Inflammatory macrophage treated with lipopolysaccharide for 1 hour (primary cell): ENCODE results near the gene GDI2.
A peak's percentile ranks its signal among the peaks of the same experiment; 100 is the strongest.
"Not testable (repeated sequence)": the region's sequence is repeated elsewhere in the genome, so short reads cannot be mapped to it uniquely, and the experiment has no call there.

Experiments used
- DNase-seq, 2 donors: peaks; one replicate each; pipeline ENCODE4 v3.0.0-alpha.2; 2020 to 2022

The GDI2 gene

DNA sequence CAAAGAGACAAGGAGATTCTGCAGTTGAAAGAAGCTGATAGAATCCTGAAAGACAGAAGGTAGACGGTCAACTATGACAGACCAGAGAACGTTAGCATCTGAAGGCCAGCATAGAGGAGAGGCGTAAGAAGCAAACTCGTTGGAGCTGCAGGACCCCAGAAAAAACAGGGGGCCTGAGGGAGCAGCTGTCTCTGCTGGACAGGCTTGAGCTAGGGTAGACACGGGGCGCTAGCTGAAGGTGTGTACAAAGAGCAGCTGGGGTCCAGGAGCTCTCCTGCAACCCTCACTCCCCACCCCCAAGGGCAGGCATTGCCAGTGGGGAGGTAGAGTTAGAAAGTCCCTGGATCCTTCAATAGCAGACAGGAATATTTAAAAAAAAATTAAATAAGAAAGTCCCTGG is 14.6 kb upstream of the GDI2 start:
- no peak for DNase-seq

DNA sequence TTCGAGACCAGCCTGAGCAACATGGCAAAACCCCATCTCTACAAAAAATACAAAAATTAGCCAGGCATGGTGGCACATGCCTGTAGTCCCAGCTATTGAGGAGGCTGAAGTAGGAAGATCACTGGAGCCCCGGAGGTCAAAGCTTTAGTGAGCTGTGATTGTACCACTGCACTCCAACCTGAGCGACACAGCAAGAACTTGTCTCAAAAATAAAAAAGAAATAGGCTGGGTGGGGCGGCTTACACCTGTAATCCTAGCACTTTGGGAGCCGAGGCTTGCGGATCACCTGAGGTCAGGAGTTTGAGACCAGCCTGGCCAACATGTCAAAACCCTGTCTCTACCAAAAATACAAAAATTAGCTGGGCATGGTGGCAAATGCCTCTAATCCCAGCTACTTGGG is 13.3 kb upstream of the GDI2 start:
- not testable (repeated sequence) for DNase-seq

DNA sequence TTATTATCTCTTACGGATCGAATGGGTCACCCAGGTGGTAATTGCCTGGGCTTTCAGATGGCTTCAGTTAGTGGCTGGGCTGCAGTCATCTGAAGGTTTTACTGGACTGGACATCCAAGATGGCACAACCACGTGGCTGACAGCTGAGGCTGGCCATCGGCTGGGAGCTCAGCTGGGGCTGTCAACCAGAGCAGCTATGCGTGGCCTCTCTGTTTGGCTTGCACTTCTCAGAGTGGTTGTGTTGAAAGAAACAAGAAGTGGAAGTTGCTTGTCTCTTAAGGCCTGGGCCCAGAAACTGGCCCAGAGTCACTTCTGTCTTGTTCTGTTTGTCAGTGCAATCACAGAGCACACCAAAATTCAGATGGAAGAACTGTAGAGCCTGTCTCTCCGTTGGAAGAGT is 5.7 kb upstream of the GDI2 start:
- DNase-seq = peak; percentile 50 to 54

DNA sequence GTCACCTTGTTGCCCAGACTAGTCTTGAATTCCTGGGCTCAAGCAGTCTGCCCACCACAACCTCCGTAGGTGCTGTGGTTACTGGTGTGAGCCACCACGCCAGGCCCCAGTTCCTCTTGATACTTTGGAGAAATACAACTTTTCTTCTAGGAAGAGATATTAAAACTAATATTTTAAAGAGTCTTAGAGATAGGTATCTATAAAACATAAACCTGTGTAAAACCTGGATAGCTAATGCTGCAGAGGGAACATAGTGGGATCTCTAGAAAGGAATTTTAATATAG is 4.8 kb upstream of the GDI2 start:
- no peak for DNase-seq

DNA sequence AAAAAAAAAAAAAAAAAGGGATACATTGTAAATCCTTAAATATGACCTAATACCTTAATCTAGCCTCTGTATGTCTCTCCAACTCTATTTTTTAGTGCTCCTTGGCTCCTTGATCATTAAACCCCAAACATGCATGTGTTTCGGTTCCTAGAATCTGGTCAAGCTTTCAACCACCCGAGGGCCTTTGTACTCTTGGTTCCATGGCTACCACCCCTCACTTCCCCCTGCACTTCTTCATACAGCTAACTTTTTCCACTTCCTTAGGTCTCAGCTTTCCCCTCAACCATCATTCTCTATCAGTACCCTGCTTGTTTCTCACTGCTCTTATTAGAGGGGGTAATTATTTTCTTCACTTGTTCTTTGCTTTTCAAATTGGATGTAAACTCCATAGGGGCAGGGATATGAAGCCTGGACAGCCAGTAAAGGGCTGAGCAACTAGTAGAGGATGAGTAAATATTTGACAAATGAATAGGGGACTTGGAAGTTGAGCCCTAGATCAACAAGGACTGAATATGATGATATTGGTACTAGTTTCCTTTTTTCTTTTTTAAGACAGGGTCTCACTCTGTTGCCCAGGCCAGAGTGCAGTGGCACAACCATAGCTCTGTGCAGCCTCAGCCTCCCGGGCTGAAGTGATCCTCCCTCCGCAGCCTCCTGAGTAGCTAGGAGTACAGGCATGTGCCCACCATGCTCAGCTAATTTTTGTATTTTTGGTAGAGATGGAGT is 4.3 kb upstream of the GDI2 start:
- no peak for DNase-seq

DNA sequence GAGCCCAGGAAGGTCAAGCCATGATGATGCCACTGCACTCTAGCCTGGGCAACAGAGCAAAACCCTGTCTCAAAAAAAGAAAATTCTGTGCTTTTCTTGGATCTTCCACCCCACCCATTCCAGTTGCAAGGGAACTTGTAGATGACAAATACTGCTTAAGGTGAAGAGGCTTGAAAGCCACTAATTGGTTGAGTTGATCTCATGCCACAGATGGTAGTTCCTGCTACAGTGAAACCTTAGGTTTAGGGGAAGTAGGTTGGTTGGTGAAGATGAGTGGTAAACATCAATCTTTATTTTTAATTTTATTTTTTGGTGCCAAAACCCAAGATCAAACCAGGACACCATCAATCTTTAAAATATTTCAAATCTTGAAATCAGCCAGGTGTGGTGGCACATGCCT is 2.9 kb upstream of the GDI2 start:
- peak in 1 of 2 donors; percentile 17 for DNase-seq

DNA sequence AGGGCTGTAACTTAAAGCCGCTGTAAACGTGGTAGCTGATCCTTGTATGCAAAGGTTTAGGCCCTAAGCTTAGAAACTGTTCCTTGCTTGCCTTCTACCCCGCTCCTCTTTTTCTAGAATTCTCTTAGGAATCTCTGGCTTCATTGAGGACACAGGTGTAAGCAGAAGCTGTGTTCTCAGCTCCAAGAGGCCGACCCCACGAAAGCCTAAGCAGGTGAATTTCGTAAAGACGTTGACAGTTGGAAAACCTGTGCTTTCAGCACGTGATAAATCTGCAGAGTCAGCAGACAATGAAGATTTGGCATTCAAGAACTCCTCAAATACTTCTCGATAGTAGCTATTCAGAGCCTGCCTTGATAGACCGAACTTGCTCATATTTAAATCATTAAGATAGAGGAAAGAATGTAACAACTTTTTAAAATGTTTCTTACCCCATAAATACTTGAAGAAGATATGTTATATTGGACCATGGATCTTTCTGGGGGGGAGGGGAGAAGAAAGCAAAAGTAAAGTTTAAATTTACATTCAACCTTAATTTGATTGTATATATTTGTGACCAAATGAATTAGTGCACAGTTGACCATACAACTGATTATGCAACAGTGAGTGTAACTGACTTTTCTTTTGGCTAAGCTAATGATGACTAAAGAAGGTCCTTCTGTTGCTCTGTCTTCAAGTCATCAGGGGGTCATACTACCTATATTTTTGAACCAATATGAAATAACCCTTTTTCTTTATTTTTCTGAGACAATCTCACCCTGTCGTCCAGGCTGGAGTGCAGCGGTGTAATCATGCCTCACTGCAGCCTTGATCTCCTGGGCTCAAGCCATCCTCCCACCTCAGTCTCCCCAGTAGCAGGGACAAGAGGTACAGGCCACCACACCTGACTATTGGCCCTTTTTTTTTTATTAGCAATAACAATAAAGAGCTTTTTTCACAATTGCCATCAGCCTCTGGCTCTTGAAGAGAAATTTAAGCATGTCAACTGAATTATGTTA is 1.2 kb upstream of the GDI2 start:
- DNase-seq = no peak

DNA sequence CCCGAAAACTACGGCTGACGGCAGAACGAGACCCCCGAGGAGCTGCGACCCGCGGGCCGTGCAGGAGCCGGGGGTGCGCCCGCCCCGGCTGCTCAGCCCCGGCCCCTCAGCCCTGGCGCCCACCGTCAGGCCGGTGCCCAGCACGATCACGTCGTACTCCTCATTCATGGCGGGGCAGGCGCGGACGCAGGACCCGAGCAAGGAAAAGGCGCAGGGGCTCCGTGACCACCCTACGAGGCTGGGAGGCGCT is 218 bp downstream of the GDI2 start:
- DNase-seq = no peak

DNA sequence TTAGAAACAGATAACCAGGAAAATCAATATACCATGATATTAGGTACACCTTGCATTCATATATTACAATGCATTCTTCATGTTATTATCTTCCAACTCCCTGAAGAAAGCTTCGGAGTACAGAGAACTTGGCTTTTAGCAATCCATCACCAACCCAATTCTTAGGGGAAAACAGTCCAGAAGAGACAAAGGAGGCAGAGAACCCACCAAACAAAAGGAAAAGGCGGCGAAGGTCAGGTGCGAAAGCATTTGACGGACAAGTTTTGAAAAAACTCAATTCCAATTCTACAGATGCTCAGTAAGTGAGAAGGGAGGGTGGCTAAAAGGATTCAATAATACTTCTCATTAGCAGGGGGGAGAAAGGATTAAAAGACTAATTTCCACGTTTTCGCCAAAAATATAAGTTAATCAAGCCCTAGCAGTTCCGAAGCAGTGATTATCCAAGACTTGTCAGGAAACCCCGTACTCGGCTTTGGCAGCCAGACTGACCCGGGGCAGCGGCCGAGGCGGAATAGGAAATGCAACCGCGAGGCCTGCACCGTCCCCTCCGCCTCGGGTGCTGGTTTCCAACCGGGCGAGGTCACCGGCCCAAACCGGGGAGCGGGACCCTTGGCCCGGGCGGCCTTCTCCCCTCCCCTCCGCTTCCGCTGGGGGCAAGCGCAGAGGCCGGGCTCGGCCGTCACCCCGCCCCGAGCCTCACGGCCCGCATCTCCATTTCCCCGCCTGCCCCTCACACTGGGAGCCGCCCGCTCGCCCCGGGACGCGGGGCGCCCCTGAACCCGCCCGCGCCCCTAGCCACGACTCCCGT is 747 bp downstream of the GDI2 start:
- DNase-seq = peak; percentile 31 to 45

DNA sequence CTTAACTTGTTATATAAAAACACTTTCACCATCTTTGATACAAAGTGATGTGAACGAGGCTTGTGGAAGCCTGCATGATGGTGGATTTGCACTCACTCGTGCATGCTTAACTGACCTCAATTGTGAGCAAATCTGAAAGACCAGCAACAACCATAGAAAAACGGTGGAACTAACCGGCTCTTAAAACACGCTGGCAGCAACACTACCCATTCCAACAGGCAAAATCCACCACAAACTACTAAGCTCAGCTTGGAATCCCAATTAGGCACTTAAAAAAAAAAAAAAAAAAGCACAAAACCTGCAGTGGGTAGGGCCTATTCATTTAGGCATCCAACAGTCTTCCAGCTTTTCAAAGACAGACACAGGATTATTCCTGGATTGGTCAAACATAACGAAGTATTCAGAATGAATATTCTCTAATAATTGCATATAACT is 1.8 kb downstream of the GDI2 start:
- no peak for DNase-seq

DNA sequence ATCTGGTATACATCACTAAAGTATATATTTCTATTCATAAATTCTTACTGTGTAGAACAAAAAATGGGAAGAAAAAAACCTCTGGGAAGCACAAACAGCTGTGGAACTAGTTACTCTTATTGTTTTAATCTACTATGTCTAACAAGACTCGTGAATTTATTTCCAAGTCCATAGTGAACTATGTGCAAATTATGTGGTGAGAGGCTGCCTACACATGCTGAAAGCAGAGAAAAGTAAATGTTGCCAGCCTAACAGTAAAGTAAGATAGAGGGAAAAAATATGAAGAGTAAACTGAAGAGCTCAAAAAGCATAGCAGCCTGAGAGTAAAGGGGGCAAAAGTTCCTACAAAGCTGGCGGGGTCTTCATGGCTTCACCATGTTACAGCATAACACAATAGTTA is 3.0 kb downstream of the GDI2 start:
- DNase-seq = no peak

DNA sequence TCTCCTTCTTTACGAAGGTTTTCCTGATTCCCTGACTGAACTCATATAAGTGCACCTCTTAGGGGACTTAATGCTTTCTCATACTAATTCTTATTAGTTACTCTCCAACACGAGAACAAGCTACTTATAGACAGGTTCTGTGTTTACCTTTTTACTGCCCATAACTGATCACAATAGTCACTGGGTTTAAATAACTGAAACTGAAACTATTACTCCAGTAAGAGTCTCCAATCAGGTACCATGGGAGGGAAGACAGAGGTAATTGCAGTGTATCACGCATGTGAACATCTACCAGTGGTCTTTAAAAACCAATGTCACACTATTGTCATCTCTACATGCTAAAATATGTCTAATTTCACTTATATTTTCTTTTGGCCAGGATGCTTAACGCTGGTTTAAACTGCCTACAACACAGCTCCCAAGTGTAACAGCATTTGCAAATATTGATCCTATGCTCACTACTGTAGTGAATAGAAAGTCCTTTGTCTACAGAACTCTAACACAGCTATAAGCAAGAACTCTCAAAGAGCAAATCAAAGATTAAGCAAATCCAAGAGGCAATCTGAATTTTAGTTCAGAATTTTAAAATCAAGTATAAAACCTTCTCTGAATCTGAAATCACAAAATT is 3.6 kb downstream of the GDI2 start:
- DNase-seq = no peak

DNA sequence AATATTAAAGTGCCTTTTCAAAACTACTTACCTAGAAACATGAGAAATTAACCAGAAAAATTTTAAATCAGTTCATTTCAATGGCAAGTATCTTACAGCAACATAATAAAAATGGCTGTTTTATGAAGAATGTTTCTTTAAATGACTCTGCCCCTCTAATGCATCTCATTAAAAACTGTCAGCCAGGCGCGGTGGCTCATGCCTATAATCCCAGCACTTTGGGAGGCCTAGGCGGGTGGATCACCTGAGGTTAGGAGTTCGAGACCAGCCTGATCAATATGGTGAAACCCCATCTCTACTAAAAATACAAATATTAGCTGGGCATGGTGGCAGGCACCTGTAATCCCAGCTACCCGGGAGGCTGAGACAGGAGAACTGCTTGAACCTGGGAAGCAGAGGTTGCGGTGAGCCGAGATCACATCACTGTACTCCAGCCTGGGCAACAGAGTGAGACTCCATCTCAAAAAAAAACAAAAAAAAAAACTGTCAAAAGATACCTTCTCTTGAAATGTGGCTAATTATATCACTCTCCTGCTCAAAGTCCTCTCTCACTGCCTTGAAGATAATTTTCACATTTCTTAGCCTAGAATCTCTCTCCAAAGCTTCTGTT is 4.3 kb downstream of the GDI2 start:
- DNase-seq = not testable (repeated sequence)

DNA sequence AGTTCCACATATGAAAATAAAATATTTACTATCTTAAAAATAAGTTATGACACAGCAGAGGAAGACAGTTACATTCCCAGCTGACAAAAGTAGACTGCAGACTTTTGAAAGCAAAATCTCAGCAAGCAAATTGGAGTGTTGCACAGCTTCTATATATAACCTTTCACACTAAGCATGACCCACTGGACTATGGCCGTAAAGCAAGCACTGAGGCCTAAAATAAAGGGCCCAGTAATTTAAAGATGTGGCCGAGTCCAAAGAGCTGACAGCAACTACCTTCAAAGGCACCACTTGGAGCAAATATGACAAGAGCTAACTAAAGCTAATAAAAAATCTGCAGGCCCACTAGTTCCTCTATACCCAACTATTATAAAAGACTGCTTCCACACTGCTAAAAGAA is 6.5 kb downstream of the GDI2 start:
- no peak for DNase-seq

DNA sequence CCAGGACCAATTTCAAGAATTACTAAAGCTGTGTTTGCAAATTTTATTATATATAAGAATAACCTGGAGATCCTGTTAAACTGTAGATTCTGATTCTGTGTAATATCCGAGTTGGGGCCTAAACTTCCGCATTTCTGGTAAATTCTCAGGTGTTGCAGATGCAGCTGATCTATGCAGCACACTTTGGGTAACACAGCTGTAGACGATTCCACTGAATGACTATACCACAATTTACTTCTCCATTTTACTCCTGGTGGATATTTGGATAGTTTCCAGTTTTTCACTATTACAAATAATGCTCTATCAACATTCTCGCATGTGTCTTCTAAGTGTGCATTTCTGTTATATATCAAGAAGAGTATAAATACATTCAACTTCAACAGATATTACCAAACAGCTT is 7.5 kb downstream of the GDI2 start:
- DNase-seq = peak in 1 of 2 donors; percentile 19

DNA sequence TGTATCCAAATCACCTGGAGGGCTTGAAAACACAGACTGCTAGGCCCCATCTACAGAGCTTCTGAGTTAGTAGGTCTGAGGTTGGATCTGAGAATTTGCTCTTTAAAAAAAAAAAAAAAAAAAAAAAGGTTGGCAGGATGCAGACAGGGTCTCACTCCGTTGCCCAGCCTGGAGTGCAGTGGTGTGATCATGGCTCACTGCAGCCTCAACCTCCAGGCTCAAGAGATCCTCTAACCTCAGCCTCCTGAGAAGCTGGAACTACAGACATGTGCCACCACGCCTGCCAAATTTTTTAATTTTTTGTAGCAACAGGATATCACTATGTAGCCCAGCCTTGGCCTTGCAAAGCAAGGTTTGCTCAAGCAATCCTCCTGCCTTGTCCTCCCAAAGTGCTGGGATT is 8.0 kb downstream of the GDI2 start:
- DNase-seq = no peak

DNA sequence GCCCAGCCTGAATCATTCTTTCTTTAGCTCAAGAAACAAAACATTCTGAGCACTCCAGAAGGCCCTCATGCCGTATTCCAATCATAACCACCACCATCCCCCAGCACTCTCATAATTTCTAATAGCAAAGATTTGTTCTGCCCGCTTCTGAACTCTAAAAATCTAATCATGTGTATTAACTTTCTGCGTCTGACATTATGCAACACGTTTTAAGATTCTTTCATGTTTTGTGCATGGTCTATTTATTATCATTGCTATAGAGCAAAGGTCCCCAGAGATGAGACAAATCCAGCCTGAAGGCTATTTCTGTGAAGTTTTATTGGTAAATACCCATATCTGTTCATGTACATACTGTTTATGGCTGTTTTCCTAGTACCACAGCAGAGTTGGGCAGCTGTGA is 8.8 kb downstream of the GDI2 start:
- DNase-seq = no peak

DNA sequence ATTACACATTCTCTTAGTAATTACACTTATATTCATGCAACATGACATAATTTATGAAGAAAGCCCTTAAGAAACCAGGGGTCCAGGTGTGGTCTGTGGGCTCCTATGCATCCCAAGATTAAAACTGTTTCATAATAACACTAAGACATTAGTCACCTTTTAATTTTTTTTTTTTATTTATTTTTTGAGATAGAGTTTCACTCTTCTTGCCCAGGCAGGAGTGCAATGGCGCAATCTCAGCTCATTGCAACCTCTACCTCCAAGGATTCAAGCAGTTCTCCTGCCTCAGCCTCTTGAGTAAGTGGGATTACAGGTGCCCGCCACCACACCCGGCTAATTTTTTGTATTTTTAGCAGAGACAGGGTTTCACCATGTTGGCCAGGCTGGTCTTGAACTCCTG is 12.5 kb downstream of the GDI2 start:
- no peak for DNase-seq

DNA sequence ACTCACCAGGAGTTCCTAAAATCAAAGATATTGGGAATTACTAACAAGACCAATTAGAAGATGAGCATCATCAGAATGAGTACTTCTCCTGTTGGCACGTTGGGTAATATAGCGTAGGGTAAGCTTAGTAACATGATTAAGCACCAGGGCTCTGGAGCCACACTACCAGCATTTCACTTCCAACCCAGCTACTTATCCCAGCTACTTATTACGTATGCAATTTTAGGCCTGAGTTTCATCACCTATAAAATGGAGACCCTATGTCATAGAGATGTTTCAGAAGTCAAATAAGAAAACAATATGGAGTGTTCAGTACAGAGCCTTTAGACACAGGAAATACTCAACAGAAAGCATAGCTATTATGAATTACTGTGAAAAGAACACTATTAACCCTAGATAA is 19.0 kb downstream of the GDI2 start:
- no peak for DNase-seq

DNA sequence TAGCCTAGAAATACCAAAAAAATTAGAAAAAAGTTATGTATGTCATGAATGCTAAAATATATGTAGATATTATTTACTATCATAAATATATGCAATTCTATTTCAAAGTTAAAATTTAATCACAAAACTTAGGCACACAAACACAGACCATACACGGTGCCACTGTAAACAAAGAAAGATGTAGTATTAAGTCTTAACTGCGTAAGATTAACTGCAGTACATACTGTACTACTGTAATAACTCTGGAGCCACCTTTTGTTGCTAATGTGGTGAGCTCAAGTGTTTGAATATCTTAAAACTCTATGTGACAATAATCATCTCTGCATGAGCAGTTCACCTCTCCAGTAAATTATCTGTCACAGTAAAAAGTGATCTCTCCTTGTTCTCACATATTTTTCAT is 23.6 kb downstream of the GDI2 start:
- no peak for DNase-seq

DNA sequence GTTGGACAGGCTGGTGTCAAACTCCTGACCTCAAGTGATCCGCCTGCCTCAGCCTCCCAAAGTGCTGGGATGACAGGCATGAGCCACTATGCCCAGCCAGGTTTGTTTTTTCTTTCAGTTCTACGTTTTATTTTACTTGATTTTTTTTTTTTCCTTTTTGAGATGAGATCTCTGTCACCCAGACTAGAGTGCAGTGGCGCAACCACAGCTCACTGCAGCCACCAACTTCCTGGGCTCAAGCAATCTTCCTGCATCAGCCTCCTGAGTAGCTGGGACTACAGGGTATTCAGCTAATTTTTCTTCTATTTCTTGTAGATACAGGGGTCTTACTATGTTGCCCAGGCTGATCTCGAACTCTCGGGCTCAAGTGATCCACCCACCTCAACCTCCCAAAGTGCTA is 24.3 kb downstream of the GDI2 start:
- DNase-seq = no peak

DNA sequence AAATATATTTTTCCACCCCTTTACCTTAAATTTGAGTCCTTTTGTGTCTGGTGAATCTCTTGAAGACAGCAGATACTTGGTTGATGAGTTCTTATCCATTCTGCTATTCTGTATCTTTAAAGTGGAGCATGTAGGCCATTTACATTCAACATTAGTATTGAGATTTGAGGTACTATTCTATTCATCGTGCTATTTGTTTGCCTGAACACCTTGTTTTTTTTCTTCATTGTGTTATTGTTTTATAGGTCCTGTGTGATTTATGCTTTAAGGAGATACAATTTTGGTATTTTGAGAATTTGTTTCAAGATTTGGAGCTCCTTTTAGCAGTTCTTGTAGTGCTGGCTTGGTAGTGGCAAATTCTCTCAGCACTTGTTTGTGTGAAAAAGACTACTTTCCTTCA is 29.9 kb downstream of the GDI2 start:
- DNase-seq = no peak

DNA sequence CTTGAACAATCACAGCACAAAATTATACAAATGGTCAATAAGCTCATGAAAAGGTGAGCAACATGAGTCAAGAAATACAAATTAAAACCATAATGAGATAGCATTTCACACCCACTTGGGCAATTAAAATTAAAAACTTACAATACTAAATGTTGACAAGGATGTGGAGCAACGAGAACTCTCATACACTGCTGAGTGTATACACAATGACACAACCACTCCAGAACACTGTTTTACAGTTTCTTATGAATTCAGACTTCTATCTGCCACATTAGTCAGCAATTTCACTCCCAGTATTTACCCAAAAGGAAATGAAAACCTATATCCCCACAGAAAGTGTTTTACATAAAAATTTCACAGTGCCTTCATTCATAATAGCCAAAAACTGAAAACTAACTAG is 31.1 kb downstream of the GDI2 start:
- DNase-seq = no peak
